OCI-LY7 (cell line): ENCODE results near the gene FGD5. TPM values are rescaled to one million over a fixed set of nuclear protein-coding genes. Genes with fewer than 3 reads are reported as not detected.

ENCODE experiments used
- BruUV-seq: library from RNA; stranded (reverse); fragments of 400-500 nt; replicated peaks from 2 replicates; lab custom pipeline; 2021; lab: Mats Ljungman, UMichigan
- CTCF ChIA-PET: fragments of 300-600 bp; sonication (Branson Sonifier 250); formaldehyde crosslinking; loops from one replicate; lab custom pipeline; 2022; ENCODE audit warnings: antibody characterized with exemption; ENCODE audit not compliant: unreplicated experiment; lab: Charles Lee
- POLR2A ChIA-PET: fragments of 300-600 bp; sonication (Branson Sonifier 250); formaldehyde crosslinking; loops from one replicate; lab custom pipeline; 2022; ENCODE audit warnings: antibody characterized with exemption; lab: Charles Lee
- DNase-seq: peaks from one replicate; pipeline ENCODE4 v3.0.0-alpha.2; 2015; ENCODE audit warnings: low spot score
- H2AFZ ChIP-seq: fragments of 200-600 bp; sonication (generic), shearing (Covaris generic); 2 replicates; pipeline ENCODE4 v1.6.1; 2014; ENCODE audit warnings: mild to moderate bottlenecking, antibody characterized with exemption, low read length, moderate library complexity
- H3K27ac ChIP-seq: fragments of 200-600 bp; sonication (generic); 2 replicates; pipeline ENCODE4 v1.5.1; 2014; ENCODE audit warnings: mixed run types, low read depth, mild to moderate bottlenecking, moderate library complexity, low read length, inconsistent platforms; ENCODE audit not compliant: poor library complexity, severe bottlenecking
- H3K36me3 ChIP-seq: fragments of 200-600 bp; sonication (generic); 2 replicates; pipeline ENCODE4 v1.6.1; 2014; ENCODE audit warnings: mild to moderate bottlenecking, antibody characterized with exemption, low read length, moderate library complexity, mixed read lengths; ENCODE audit not compliant: insufficient read depth
- H3K4me1 ChIP-seq: fragments of 200-600 bp; sonication (generic); 2 replicates; pipeline ENCODE4 v1.5.1; 2014; ENCODE audit warnings: mild to moderate bottlenecking, low read length; ENCODE audit not compliant: insufficient read depth, poor library complexity, severe bottlenecking
- H3K4me2 ChIP-seq: fragments of 200-600 bp; sonication (generic); 2 replicates; pipeline ENCODE4 v1.6.1; 2014; ENCODE audit warnings: mild to moderate bottlenecking, low read length
- H3K4me3 ChIP-seq: fragments of 200-600 bp; sonication (generic); 2 replicates; pipeline ENCODE4 v1.5.1; 2014; ENCODE audit warnings: mild to moderate bottlenecking, low read depth, low read length; ENCODE audit not compliant: poor library complexity, severe bottlenecking
- H3K79me2 ChIP-seq: fragments of 200-600 bp; sonication (generic); 2 replicates; pipeline ENCODE4 v1.6.1; 2016; ENCODE audit warnings: low read depth, mild to moderate bottlenecking, low read length, moderate library complexity, mixed read lengths; ENCODE audit not compliant: insufficient read depth
- H3K9me2 ChIP-seq: fragments of 200-600 bp; sonication (generic); 2 replicates; pipeline ENCODE4 v1.6.1; 2016; ENCODE audit warnings: mild to moderate bottlenecking, low read length, mixed read lengths; ENCODE audit not compliant: insufficient read depth
- H3K9me3 ChIP-seq: fragments of 200-600 bp; sonication (generic); 2 replicates; pipeline ENCODE4 v1.6.1; 2014; ENCODE audit warnings: mild to moderate bottlenecking, mixed run types, low read length, mixed read lengths
- H4K20me1 ChIP-seq: fragments of 200-600 bp; sonication (generic); 2 replicates; pipeline ENCODE4 v1.6.1; 2014; ENCODE audit warnings: mild to moderate bottlenecking, antibody characterized with exemption, low read length, moderate library complexity, mixed read lengths; ENCODE audit not compliant: insufficient read depth
- EZH2phosphoT487 ChIP-seq: fragments of 200-600 bp; sonication (generic); IDR thresholded peaks from 2 replicates; pipeline ENCODE4 v1.6.1; 2018; ENCODE audit warnings: low read depth, borderline replicate concordance, mild to moderate bottlenecking, mixed run types, antibody characterized with exemption, low read length, moderate library complexity, mixed read lengths
- intact Hi-C: fragments of 100-400 bp; cut with micrococcal nuclease; formaldehyde crosslinking; loops from one replicate; pipeline ENCODE4 v1.10.0; 2022; ENCODE audit not compliant: unreplicated experiment
- total RNA-seq, 2 experiments: library from RNA; depleted of rRNA in 1 of 2; stranded (reverse); fragments of >200 nt in 1 of 2; shearing (Covaris generic) in 1 of 2; gene quantifications; 2 replicates each; pipeline ENCODE4 v1.2.3, GENCODE V29; 2014 to 2022
- TF ChIP-seq, protein P1 (sequence below): fragments of 200-600 bp; sonication (generic); conservative IDR thresholded peaks from 2 replicates; pipeline ENCODE4 v1.5.1; 2014; ENCODE audit warnings: mild to moderate bottlenecking, antibody characterized with exemption, low read length, moderate library complexity, mixed read lengths

Gene FGD5
- total RNA-seq, 2 experiments from 2014 or later: 0.09 to 0.21 TPM

GRCh38 chr3:14897266-14897665, 78.5 kb downstream of the FGD5 start:
- Histone ChIP-seq H2AFZ (no peak overlapping the region), H3K4me1 (no peaks in the 10 kb centered on the region), H3K4me3 (no peak overlapping the region), H3K4me2 (no peak overlapping the region), H3K79me2 (no peaks in the 10 kb centered on the region), H4K20me1 (no peaks in the 10 kb centered on the region), H3K36me3 (no peaks in the 10 kb centered on the region), H3K9me2 (no peaks in the 10 kb centered on the region), H3K27ac (no peak overlapping the region), H3K9me3 (no peaks in the 10 kb centered on the region)
- no TSS peak for BruUV-seq
- TF ChIP-seq, protein P1, sequence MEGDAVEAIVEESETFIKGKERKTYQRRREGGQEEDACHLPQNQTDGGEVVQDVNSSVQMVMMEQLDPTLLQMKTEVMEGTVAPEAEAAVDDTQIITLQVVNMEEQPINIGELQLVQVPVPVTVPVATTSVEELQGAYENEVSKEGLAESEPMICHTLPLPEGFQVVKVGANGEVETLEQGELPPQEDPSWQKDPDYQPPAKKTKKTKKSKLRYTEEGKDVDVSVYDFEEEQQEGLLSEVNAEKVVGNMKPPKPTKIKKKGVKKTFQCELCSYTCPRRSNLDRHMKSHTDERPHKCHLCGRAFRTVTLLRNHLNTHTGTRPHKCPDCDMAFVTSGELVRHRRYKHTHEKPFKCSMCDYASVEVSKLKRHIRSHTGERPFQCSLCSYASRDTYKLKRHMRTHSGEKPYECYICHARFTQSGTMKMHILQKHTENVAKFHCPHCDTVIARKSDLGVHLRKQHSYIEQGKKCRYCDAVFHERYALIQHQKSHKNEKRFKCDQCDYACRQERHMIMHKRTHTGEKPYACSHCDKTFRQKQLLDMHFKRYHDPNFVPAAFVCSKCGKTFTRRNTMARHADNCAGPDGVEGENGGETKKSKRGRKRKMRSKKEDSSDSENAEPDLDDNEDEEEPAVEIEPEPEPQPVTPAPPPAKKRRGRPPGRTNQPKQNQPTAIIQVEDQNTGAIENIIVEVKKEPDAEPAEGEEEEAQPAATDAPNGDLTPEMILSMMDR: no peak
- no peak for TF ChIP-seq EZH2phosphoT487
- no peak for DNase-seq
- ChIA-PET CTCF (no interaction called here), POLR2A (interaction anchor here (0.6 kb wide), 1 partner anchor 142 kb away, joined by 5 read pairs; no protein-coding TSS in a partner anchor)
- intact Hi-C loops: no loop called here

DNA sequence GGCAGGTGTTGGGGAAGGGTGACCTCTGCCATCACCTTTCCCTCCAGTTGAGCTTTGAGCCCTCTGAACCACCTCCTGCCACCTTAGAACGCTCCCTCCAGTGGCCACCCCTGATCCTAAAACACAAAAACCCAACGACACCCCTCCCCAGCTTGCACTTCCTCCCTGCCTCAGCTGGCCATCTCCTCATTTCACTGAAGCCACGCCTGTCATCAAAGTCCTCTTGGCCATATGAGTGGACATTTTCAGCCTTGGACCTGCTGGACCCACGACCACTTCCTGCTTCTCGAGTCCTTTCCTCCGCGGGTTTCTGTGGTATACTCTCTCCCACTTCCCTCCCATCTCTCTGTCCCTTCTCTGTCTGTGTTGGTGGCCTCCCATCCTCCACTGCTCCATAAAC, 80.2 kb downstream of the FGD5 start:
- Histone ChIP-seq H4K20me1 (no peaks in the 10 kb centered on the region), H3K9me2 (no peaks in the 10 kb centered on the region), H3K4me3 (no peak overlapping the region), H3K27ac (no peak overlapping the region), H2AFZ (no peak overlapping the region), H3K4me1 (no peaks in the 10 kb centered on the region), H3K79me2 (no peaks in the 10 kb centered on the region), H3K36me3 (no peaks in the 10 kb centered on the region), H3K9me3 (no peaks in the 10 kb centered on the region), H3K4me2 (no peak overlapping the region)
- intact Hi-C loops: no loop called here
- TF ChIP-seq EZH2phosphoT487: no peak
- TF ChIP-seq, protein P1: no peak
- ChIA-PET CTCF (no interaction called here), POLR2A (no interaction called here)
- BruUV-seq: no TSS peak
- no peak for DNase-seq

GRCh38 chr3:14899993-14900618, 81.3 kb downstream of the FGD5 start:
- intact Hi-C loops: no loop called here
- H2AFZ ChIP-seq: no peak overlapping the region
- H3K4me2 ChIP-seq: no peak overlapping the region
- no peaks in the 10 kb centered on the region for H4K20me1 ChIP-seq
- no peaks in the 10 kb centered on the region for H3K9me2 ChIP-seq
- H3K9me3 ChIP-seq: no peaks in the 10 kb centered on the region
- DNase-seq: no peak
- no peak overlapping the region for H3K27ac ChIP-seq
- no peaks in the 10 kb centered on the region for H3K36me3 ChIP-seq
- no peaks in the 10 kb centered on the region for H3K4me1 ChIP-seq
- no TSS peak for BruUV-seq
- CTCF ChIA-PET: no interaction called here
- POLR2A ChIA-PET: no interaction called here
- no peaks in the 10 kb centered on the region for H3K79me2 ChIP-seq
- TF ChIP-seq EZH2phosphoT487: no peak
- TF ChIP-seq, protein P1: 0 out of 2 replicates have a peak, but pooled peaks have one; percentile 15
- no peak overlapping the region for H3K4me3 ChIP-seq
